SU-DHL-6 (cell line): Measurements from ENCODE around the gene HSPA12A.

Experiments
- H2AFZ ChIP-seq: fragments of 200-600 bp; sonication (generic); 2 replicates; pipeline ENCODE4 v1.6.1; 2014; ENCODE audit warnings: low read depth, mild to moderate bottlenecking, moderate library complexity, mixed read lengths, antibody characterized with exemption, low read length; ENCODE audit not compliant: severe bottlenecking
- H3F3A ChIP-seq: fragments of 200-600 bp; shearing (Covaris generic); 2 replicates; pipeline ENCODE4 v1.6.0; 2016; ENCODE audit warnings: antibody characterized with exemption, mild to moderate bottlenecking; ENCODE audit not compliant: insufficient read depth
- H3K27ac ChIP-seq: fragments of 200-600 bp; sonication (generic); 2 replicates; pipeline ENCODE4 v1.5.1; 2016; ENCODE audit warnings: low read depth, mild to moderate bottlenecking, low read length, moderate library complexity, mixed read lengths
- H3K27me3 ChIP-seq: fragments of 200-600 bp; sonication (generic), shearing (Covaris generic); 2 replicates; pipeline ENCODE4 v1.6.0; 2014; ENCODE audit warnings: mild to moderate bottlenecking, low read length
- H3K36me3 ChIP-seq: fragments of 200-600 bp; sonication (generic); 2 replicates; pipeline ENCODE4 v1.6.1; 2014; ENCODE audit warnings: mild to moderate bottlenecking, low read length, mixed read lengths
- H3K4me2 ChIP-seq: fragments of 300-600, 200-600 bp; shearing (Covaris generic), sonication (generic); 2 replicates; pipeline ENCODE4 v1.6.0; 2014; ENCODE audit warnings: low read length, low read depth, mild to moderate bottlenecking; ENCODE audit not compliant: poor library complexity, severe bottlenecking
- H3K4me3 ChIP-seq: fragments of 200-600 bp; sonication (generic); 2 replicates; pipeline ENCODE4 v1.5.1; 2014; ENCODE audit warnings: antibody characterized with exemption, low read length, mild to moderate bottlenecking, mixed read lengths; ENCODE audit not compliant: insufficient read depth, poor library complexity, severe bottlenecking
- H3K79me2 ChIP-seq: fragments of 200-600 bp; sonication (generic); 2 replicates; pipeline ENCODE4 v1.6.1; 2014; ENCODE audit warnings: mild to moderate bottlenecking, low read length, moderate library complexity; ENCODE audit not compliant: insufficient read depth
- H3K9ac ChIP-seq: fragments of 200-600 bp; sonication (generic); 2 replicates; pipeline ENCODE4 v1.7.0; 2014; ENCODE audit warnings: mild to moderate bottlenecking, low read length
- H3K9me2 ChIP-seq: fragments of 200-600 bp; sonication (generic); replicated peaks from 2 replicates; pipeline ENCODE4 v1.6.1; 2014; ENCODE audit warnings: low read length; ENCODE audit not compliant: insufficient read depth
- H3K9me3 ChIP-seq: fragments of 200-600 bp; sonication (generic); 2 replicates; pipeline ENCODE4 v1.6.1; 2014; ENCODE audit warnings: low read length, mixed read lengths; ENCODE audit not compliant: insufficient read depth
- H4K20me1 ChIP-seq: fragments of 200-600 bp; sonication (generic); 2 replicates; pipeline ENCODE4 v1.6.1; 2014; ENCODE audit warnings: low read depth, mild to moderate bottlenecking, antibody characterized with exemption, low read length, moderate library complexity, mixed read lengths
- CTCF ChIP-seq: fragments of 200-600 bp; sonication (generic); IDR thresholded peaks from one replicate; pipeline ENCODE4 v1.5.1; 2017; ENCODE audit warnings: antibody characterized with exemption, mild to moderate bottlenecking, low read length, moderate library complexity; ENCODE audit not compliant: insufficient read depth, poor library complexity, severe bottlenecking
- EZH2phosphoT487 ChIP-seq: fragments of 200-600 bp; sonication (generic), shearing (Covaris generic); conservative IDR thresholded peaks from 2 replicates; pipeline ENCODE4 v1.6.1; 2018; ENCODE audit warnings: mild to moderate bottlenecking, antibody characterized with exemption, low read length, moderate library complexity, mixed read lengths

HSPA12A gene

GRCh38 chr10:116673866-116674265 lies 68.5 kb downstream of the HSPA12A start:
- TF ChIP-seq EZH2phosphoT487 (no peak), CTCF (no peak)
- H3F3A ChIP-seq: no peaks in the 10 kb centered on the region
- H4K20me1 ChIP-seq: no peaks in the 10 kb centered on the region

GRCh38 chr10:116672891-116673290 lies 69.5 kb downstream of the HSPA12A start:
- TF ChIP-seq EZH2phosphoT487 (no peak), CTCF (no peak)
- Histone ChIP-seq H3K79me2 (no peaks in the 10 kb centered on the region), H3K4me2 (no peak overlapping the region), H3K27ac (no peak overlapping the region), H3K9ac (no peak overlapping the region), H3F3A (no peaks in the 10 kb centered on the region), H4K20me1 (no peaks in the 10 kb centered on the region), H3K36me3 (no peaks in the 10 kb centered on the region), H3K4me3 (no peak overlapping the region), H2AFZ (no peak overlapping the region), H3K27me3 (no peaks in the 10 kb centered on the region), H3K9me2 (no peaks in the 10 kb centered on the region), H3K9me3 (no peaks in the 10 kb centered on the region)

More at GRCh38 chr10:116673866-116674265, 68.5 kb downstream of the HSPA12A start:
- H3K79me2 ChIP-seq: no peaks in the 10 kb centered on the region
- H3K4me2 ChIP-seq: no peak overlapping the region
- no peak overlapping the region for H2AFZ ChIP-seq
- H3K9me3 ChIP-seq: no peaks in the 10 kb centered on the region
- H3K27ac ChIP-seq: no peak overlapping the region
- no peaks in the 10 kb centered on the region for H3K36me3 ChIP-seq
- H3K4me3 ChIP-seq: no peak overlapping the region
- no peaks in the 10 kb centered on the region for H3K9me2 ChIP-seq
- H3K27me3 ChIP-seq: no peaks in the 10 kb centered on the region
- H3K9ac ChIP-seq: no peak overlapping the region

- H3K9ac ChIP-seq: no peak overlapping the region
- H3K4me3 ChIP-seq: no peak overlapping the region
- H3K9me3 ChIP-seq: no peaks in the 10 kb centered on the region
- H3K27me3 ChIP-seq: no peaks in the 10 kb centered on the region
- no peak overlapping the region for H2AFZ ChIP-seq
- H3K36me3 ChIP-seq: no peaks in the 10 kb centered on the region
- no peaks in the 10 kb centered on the region for H3K9me2 ChIP-seq
- no peaks in the 10 kb centered on the region for H3K79me2 ChIP-seq
- H4K20me1 ChIP-seq: no peaks in the 10 kb centered on the region
- H3F3A ChIP-seq: no peaks in the 10 kb centered on the region
- no peak overlapping the region for H3K4me2 ChIP-seq
- no peak overlapping the region for H3K27ac ChIP-seq
- TF ChIP-seq CTCF (no peak), EZH2phosphoT487 (no peak)
These were observed 71.0 kb downstream of the HSPA12A start for GRCh38 chr10:116671274-116671926.
